PC-3 (cell line): Measurements from ENCODE around the gene CDC5L.

Source experiments
- CTCF ChIP-seq: fragments of 300-600 bp; sonication (generic); conservative IDR thresholded peaks from 2 replicates; pipeline ENCODE4 v1.5.1; 2017; ENCODE audit warnings: antibody characterized with exemption, low read depth, mild to moderate bottlenecking, low read length
- EZH2 ChIP-seq: fragments of 300-600 bp; sonication (generic); IDR thresholded peaks from one replicate; pipeline ENCODE4 v1.6.1; 2017; ENCODE audit warnings: antibody characterized with exemption, mild to moderate bottlenecking, low read length; ENCODE audit not compliant: unreplicated experiment
- EZH2phosphoT487 ChIP-seq: fragments of 300-600 bp; sonication (generic); IDR thresholded peaks from 2 replicates; pipeline ENCODE4 v1.6.1; 2018; ENCODE audit warnings: mild to moderate bottlenecking, antibody characterized with exemption, low read length, borderline replicate concordance

- TF ChIP-seq EZH2 (no peak), EZH2phosphoT487 (no peak), CTCF (no peak)
Observed at GRCh38 chr6:44472250-44472945, 84.9 kb downstream of the CDC5L start.
